Measurements from ENCODE around the gene OR7A5. TPM values are rescaled to one million over a fixed set of nuclear protein-coding genes. Genes with fewer than 3 reads are reported as not detected.

OR7A5 gene
- total RNA-seq, 1 experiment from 2014 or later = 0.15 TPM

Small RNA genes within 50 kb of the gene (small RNA-seq; reads per million reads assigned to genes)
- not detected for gene AC005255.1

Other genes starting within 250 kb of the OR7A5 start
- gene ADGRE3, start 160.3 kb downstream of the OR7A5 start, total RNA-seq (2014; rRNA removed; shearing (Covaris generic); ENCODE audit: low replicate concordance) = 0.30 TPM in 1 of 2 replicates, not detected in the other
- gene ZNF333, start 145.1 kb downstream of the OR7A5 start, total RNA-seq (2014; rRNA removed; shearing (Covaris generic); ENCODE audit: low replicate concordance) = 22.2 and 27.9 TPM in 2 replicates
- not detected in 2 replicates for gene ADGRE2, start 56.6 kb downstream of the OR7A5 start, total RNA-seq (2014; rRNA removed; shearing (Covaris generic); ENCODE audit: low replicate concordance)
- gene OR7C1, start within 50 bp of the OR7A5 start, total RNA-seq (2014; rRNA removed; shearing (Covaris generic); ENCODE audit: low replicate concordance) = not detected in 2 replicates
- gene OR7A10, start 13.7 kb upstream of the OR7A5 start, total RNA-seq (2014; rRNA removed; shearing (Covaris generic); ENCODE audit: low replicate concordance) = not detected in 2 replicates
- not detected in 2 replicates for gene OR7A17, start 50.9 kb upstream of the OR7A5 start, total RNA-seq (2014; rRNA removed; shearing (Covaris generic); ENCODE audit: low replicate concordance)
- gene OR7C2, start 106.3 kb upstream of the OR7A5 start, total RNA-seq (2014; rRNA removed; shearing (Covaris generic); ENCODE audit: low replicate concordance) = not detected in 2 replicates
- gene SLC1A6, start 144.7 kb upstream of the OR7A5 start, total RNA-seq (2014; rRNA removed; shearing (Covaris generic); ENCODE audit: low replicate concordance) = not detected in 2 replicates
- not detected in 2 replicates for gene CASP14, start 214.3 kb upstream of the OR7A5 start, total RNA-seq (2014; rRNA removed; shearing (Covaris generic); ENCODE audit: low replicate concordance)
- gene OR1I1, start 247.0 kb upstream of the OR7A5 start, total RNA-seq (2014; rRNA removed; shearing (Covaris generic); ENCODE audit: low replicate concordance) = not detected in 2 replicates